OCI-LY3 (cell line): ENCODE measurements around the gene ZFP36L1.

Experiments used
- EZH2phosphoT487 ChIP-seq: fragments of 200-600 bp; shearing (Covaris generic); IDR thresholded peaks from 2 replicates; pipeline ENCODE4 v1.6.1; 2018; ENCODE audit warnings: antibody characterized with exemption, mixed run types, low read depth
- TF ChIP-seq, protein P1 (sequence below): fragments of 200-600, 300-600 bp; sonication (generic); IDR thresholded peaks from 2 replicates; pipeline ENCODE4 v1.5.1; 2014; ENCODE audit warnings: antibody characterized with exemption, low read length, low read depth

DNA sequence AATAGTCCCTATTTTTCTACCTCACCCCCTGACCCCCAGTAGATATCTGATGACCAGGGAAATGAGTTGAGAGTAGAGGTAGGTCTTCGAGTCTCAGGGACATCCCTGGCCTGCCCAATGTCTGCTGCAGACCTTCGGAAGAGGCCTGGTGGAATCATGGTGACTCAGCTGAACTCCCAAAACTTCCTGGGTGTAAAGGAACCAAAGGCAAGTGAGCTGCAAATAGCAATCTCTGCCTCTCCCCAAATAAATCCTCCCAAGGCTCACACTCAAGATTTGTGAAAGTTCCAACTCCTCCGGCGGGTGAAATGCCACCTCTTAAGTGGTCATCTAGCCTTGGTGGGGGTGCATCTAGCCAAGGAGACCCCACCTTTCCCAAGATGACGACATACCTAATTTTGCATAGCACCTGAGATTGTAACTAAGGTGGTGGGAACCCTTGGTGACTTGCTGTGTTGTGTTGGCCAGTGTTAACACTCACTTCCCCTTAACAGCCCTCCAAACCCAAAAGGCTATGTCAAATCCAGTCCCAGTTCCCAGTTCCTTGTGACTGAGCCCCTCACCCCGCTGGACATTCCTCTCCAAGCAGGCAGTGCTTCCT, 6.3 kb downstream of the ZFP36L1 start:
- TF ChIP-seq, protein P1, sequence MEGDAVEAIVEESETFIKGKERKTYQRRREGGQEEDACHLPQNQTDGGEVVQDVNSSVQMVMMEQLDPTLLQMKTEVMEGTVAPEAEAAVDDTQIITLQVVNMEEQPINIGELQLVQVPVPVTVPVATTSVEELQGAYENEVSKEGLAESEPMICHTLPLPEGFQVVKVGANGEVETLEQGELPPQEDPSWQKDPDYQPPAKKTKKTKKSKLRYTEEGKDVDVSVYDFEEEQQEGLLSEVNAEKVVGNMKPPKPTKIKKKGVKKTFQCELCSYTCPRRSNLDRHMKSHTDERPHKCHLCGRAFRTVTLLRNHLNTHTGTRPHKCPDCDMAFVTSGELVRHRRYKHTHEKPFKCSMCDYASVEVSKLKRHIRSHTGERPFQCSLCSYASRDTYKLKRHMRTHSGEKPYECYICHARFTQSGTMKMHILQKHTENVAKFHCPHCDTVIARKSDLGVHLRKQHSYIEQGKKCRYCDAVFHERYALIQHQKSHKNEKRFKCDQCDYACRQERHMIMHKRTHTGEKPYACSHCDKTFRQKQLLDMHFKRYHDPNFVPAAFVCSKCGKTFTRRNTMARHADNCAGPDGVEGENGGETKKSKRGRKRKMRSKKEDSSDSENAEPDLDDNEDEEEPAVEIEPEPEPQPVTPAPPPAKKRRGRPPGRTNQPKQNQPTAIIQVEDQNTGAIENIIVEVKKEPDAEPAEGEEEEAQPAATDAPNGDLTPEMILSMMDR, result no peak
- TF ChIP-seq EZH2phosphoT487, result no peak
